HG03280 (cell line): ENCODE measurements around the gene JPH4.
"Not testable (repeated sequence)": the region's sequence is repeated elsewhere in the genome, so short reads cannot be mapped to it uniquely, and the experiment has no call there.

Experiments used
- ATAC-seq: cut with Tn5 transposase; IDR thresholded peaks from one replicate; pipeline ENCODE4 v1.9.1; 2021; ENCODE audit warnings: mild to moderate bottlenecking, moderate library complexity; ENCODE audit not compliant: unreplicated experiment

Gene JPH4

DNA sequence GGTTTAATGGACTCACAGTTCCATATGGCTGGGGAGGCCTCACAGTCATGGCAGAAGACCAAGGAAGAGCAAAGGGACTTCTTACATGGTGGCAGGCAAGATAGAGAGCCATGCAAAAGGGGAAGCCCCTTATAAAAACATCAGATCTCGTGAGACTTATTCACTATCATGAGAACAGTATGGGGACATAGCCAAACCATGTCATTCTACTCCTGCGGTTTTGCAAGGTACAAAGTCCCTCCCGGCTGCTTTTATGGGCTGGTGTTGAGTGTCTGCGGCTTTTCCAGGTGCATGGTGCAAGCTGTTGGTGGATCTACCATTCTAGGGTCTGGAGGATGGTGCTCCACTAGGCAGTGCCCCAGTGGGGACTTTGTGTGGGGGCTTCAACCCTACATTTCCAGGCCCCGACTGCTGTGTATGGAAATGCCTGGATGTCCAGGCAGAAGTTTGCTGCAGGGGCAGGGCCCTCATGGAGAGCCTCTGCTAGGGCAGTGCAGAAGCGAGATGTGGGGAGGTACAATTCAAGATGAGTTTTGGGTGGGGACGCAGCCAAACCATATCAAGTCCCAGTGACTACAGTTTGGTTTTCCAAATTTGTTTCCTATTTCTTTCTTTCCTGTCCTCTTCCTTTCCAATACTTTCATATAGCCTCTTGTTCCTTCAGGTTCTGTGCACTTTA, 31.0 kb upstream of the JPH4 start:
- not testable (repeated sequence) for ATAC-seq

GRCh38 chr14:23609001-23609400, 30.4 kb upstream of the JPH4 start:
- ATAC-seq = no peak

- no peak for ATAC-seq
These were observed 29.9 kb upstream of the JPH4 start for GRCh38 chr14:23608454-23608853.

- ATAC-seq = peak; percentile 75
These were observed 27.5 kb upstream of the JPH4 start for GRCh38 chr14:23605931-23606585.

DNA sequence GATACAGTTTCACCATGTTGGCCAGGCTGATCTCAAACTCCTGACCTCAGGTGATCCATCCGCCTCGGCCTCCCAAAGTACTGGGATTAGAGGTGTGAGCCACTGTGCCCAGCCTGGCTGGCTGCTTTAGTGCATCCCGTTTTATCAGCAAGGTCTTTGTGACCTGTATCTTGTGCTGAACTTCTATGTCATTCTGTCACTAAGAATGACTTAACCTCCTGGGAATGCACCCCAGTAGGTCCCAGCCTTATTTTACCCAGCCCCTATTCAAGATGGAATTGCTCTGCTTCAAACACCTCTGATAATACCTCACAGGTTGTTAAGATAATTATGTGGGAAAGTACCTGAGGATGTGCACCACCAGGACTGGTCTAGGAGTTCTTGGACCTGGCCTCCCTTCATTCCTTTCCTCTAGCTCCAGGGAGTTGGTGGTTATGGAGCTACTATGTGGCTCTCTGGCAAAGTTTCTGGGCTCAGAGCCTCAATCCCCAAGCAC, 26.1 kb upstream of the JPH4 start:
- no peak for ATAC-seq

GRCh38 chr14:23604148-23604547, 25.6 kb upstream of the JPH4 start:
- no peak for ATAC-seq

DNA sequence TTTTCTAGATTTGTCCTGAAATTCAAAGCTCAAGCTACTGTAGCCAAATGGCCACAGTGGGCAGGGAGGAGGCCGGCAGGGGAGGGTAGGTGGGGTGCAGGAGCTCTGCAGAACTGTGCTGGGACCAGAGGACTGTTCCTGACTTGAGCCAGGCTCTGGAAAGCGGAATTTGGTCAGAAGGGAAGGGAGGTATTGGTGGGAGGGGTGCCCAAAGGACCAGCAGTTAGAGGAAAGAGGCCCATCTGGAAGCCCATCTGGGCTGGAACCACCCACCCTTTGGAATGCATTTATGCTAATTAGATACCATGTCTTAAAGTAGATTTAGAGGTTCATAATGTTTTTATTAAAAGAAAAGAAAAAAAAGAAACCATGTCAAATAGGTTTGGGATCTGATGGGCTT, 24.5 kb upstream of the JPH4 start:
- no peak for ATAC-seq

- ATAC-seq = no peak
These were observed 23.8 kb upstream of the JPH4 start for GRCh38 chr14:23602181-23603095.

DNA sequence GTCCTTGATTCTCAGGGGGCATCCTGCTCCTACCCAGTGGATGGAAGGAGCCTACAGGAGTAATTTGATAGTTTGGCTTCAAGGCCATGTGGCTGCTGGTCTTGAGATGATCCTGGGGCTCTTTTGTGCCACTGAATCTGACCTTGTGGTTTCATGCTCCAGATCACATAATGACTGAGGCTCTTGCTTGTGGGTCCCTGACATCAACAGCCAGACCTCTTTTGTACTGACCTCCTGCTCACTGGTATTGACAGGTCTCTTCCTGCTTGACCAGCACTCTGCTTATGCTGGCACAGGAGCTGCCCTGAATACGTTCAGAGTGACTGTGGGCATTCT, 23.2 kb upstream of the JPH4 start:
- no peak for ATAC-seq

DNA sequence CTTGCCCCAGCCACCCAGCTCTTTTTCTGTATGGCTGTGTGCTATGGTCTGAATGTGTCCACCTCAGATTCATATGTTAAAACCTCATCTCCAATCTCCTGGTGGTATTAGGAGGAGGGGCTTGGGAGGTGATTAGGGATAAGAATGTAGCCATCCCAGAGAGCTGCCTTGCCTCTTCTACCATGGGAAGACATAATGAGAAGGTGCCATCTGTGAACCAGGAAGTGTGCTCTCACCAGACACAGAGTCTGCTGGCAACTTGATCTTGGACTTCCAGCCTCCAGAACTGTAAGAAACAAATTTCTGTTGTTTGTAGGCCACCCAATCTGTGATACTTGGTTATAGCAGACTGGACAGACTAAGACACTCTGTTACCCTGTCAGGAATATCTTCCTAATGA, 22.8 kb upstream of the JPH4 start:
- no peak for ATAC-seq

DNA sequence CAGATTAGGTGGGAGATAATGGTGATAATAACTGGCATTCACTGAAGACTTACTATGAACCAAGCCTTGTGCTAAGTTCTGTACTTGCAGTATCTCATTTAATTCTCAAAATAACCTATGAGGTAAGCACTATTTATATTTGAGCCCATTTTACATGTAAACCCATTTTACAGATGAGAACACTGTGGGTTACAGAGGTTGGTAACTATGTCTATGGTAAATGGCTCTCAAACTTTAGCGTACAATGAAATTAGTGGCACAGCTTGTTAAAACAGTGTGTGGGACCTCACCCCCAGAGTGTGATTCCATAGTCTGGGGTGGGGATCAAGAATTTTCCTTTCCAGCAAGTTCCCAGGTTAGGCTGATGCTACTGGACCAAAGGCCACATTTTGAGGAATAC, 22.2 kb upstream of the JPH4 start:
- ATAC-seq = no peak

DNA sequence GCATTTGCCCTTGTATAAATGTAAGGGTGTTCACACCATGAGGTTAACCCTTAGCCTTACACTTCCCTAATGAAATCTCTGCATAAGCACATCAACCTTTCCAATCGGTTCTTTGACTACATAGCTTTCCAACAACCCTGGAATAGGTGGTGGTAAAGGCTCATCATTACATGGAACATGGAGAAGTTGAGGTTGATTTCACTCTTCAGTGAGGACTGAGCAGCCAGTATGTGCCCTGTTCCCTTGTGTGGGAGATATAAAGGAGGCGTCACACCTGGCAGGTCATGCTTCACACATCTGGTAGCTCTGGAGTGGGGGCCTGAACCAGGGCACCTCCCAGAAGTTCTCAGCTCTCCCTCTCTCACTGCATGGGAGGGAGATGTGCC, 21.7 kb upstream of the JPH4 start:
- ATAC-seq = no peak

DNA sequence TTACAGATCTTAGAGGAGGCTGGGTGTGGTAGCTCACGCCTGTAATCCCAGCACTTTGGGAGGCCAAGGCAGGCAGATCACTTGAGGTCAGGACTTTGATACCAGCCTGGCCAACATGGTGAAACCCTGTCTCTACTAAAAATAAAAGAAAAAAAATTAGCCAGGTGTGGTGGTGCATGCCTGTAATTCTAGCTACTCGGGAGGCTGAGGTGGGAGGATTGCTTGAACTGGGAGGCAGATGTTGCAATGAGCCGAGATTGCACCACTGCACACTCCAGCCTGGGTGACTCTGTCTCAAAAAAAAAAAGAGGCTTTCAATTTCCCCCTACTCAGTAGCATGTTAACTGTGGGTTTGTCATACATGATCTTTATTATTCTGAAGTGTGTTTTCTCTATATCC, 15.6 kb upstream of the JPH4 start:
- not testable (repeated sequence) for ATAC-seq

- no peak for ATAC-seq
These were observed 11.6 kb upstream of the JPH4 start for GRCh38 chr14:23590198-23590597.

DNA sequence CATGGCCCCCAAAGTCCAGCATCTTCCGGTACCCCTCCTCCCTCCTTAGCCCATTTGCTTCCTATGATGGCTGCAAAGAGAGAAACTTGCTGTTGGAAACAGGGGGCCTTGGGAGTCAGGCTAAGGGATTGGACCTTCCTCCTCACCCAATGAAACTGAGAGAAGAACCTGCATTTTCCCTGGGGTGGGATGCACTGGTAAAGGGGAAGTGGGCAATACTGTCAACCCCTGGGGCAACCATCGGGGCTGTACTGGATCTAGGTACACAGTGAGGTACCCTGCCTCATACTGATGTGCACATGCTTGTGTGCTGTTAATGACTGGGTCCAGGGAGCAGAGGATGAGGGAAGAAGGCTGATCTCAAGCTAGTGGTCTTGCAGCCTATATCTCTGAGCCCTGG, 11.0 kb upstream of the JPH4 start:
- ATAC-seq = no peak

DNA sequence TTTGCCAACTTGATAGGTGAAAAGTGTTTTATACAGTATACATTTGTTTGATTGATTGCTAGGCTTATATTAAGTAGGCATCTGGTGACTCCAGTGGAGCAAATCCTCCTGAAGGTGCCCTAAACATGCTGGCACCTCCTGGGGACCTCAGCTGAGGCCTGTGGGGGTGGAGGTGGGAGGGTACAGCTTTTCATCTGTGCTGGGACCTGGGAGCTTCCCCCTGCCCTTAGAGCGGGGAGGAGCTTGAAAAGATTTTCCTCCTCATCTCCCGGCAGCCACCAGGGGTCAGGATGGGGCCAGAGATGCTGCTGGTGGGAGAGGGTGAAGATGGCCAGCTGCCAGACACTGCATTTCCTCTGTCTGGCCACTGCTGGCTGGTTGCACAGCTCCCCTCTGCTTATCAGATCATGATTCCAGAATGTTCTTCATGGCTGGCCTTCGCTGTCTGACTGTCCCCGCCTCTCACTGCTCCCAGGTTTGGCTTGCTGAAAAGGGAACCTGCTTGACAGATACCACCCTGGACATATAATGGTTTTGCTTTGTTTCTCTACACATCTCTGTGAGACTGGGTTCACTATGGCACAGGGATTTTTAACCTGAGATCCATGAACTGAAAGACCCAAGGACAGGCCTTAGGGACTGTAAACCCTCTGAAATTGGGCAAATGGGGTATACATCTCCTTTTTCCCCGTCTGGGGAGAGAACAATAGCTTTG, 10.5 kb upstream of the JPH4 start:
- peak; percentile 92 for ATAC-seq

DNA sequence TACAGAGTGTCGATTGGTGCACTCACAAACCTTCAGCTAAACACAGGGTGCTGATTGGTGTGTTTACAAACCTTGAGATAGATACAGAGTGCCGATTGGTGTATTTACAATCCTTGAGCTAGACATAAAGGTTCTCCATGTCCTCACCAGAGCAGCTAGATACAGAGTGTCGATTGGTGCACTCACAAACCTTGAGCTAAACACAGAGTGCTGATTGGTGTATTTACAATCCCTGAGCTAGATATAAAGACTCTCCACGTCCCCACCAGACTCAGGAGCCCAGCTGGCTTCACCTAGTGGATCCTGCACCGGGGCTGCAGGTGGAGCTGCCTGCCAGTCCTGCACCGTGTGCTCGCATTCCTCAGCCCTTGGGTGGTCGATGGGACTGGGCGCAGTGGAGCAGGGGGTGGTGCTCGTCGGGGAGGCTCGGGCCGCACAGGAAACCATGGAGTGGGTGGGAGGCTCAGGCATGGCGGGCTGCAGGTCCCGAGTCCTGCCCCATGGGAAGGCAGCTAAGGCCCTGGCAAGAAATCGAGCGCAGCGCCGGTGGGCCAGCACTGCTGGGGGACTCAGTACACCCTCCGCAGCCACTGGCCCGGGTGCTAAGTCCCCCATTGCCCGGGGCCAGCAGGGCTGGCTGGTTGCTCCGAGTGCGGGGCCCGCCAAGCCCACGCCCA, 6.1 kb upstream of the JPH4 start:
- not testable (repeated sequence) for ATAC-seq

DNA sequence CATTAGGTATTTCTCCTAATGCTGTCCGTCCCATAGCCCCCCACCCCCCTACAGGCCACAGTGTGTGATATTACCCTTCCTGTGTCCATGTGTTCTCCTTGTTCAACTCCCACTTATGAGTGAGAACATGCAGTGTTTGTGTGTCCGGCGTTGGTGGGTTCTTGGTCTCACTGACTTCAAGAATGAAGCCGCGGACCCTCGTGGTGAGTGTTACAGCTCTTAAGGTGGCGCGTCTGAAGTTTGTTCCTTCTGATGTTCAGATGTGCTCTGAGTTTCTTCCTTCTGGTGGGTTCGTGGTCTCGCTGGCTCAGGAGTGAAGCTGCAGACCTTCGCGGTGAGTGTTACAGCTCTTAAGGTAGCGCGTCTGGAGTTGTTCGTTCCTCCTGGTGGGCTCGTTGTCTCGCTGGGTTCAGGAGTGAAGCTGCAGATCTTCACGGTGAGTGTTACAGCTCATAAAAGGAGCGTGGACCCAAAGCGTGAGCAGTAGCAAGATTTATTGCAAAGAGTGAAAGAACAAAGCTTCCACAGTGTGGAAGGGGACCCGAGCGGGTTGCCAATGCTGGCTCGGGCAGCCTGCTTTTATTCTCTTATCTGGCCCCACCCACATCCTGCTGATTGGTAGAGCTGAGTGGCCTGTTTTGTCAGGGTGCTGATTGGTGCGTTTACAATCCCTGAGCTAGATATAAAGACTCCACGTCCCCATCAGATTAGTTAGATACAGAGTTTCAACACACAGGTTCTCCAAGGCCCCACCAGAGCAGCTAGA, 5.4 kb upstream of the JPH4 start:
- ATAC-seq = not testable (repeated sequence)

- no peak for ATAC-seq
These were observed 4.5 kb upstream of the JPH4 start for GRCh38 chr14:23582906-23583760.
